GM19035 (cell line): Measurements from ENCODE around the gene MYO10.

ENCODE experiments used
- ATAC-seq: cut with Tn5 transposase; IDR thresholded peaks from one replicate; pipeline ENCODE4 v1.9.1; 2021; ENCODE audit not compliant: unreplicated experiment

MYO10 gene

DNA sequence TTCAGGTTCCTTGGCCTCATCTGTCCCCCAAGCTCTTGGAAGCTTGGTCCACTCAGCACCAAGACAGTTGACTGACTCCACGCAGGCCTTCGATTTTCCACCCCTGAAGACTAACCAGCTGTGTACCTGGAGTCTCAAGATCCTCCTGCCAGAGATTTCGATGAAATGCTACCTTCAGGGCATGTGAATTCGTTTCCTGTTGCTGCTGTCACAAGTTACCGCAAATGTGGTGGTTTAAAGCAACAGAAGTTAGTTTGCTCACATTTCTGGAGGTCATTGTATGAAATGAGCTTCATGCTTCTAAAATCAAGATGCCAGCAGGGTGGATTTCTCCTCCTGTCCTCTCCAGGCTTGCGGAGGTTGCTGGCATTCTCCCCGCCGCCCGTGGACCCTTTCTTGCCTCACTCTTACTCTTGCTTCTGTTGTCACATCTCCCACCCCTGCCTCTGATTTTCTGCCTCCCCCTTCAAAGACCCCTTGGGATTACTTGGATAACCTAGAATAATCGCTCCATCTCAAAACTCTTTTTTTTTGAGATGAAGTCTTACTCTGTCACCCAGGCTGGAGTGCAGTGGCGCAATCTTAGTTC, 291.7 kb downstream of the MYO10 start:
- ATAC-seq, result no peak

DNA sequence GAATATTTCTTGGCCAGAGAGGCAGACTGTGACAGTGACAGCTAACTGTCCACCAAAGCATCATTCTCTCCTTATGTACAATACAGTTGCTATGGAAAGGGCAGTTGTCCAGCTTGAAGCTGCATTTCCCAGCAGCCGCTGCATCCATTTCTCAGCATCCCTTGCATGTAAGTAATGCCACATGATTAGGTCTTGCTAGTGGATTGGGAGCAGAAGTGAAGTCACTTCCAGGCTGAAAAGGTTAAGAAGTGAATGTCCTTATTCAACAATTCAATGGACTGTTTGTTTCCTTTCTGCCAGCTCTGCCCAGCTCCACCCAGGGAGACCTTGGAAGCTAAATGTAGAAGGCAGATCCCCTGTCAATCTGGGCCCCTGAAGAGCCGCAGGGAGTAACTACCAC, 293.2 kb downstream of the MYO10 start:
- ATAC-seq, result no peak

DNA sequence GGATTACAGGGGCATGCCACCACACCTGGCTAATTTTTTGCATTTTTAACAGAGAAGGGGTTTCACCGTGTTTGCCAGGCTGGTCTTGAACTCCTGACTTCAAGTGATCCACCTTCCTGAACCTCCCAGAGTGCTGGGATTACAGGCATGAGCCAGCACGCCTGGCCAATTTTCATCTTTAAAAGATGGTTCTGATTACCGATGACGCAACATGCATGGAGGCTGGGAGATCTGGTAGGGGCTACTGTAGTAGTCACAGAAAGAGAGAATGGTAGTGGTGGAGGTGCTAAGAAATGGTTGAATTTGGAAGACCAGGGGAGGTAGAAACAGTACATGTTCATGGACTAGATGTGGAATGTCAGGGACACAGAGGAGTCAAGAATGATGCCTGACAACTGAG, 296.9 kb downstream of the MYO10 start:
- ATAC-seq, result no peak

DNA sequence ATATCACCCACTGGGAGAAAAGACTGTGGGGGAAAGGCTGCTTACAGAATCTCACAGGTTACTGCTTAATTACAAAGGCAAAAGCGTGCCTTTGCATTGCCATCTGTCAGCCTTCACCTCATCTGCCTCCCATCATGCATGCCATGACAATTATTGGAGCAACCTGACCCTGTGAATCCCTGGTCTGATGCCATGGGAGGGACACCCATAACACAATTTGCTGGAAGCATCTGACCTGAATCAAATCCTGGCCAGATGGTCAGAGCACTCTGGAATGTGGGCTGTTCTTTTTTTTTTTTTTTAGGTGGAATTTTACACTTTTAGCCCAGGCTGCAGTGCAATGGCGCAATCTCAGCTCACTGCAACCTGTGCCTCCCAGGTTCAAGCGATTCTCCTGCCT, 307.7 kb downstream of the MYO10 start:
- ATAC-seq, result no peak

DNA sequence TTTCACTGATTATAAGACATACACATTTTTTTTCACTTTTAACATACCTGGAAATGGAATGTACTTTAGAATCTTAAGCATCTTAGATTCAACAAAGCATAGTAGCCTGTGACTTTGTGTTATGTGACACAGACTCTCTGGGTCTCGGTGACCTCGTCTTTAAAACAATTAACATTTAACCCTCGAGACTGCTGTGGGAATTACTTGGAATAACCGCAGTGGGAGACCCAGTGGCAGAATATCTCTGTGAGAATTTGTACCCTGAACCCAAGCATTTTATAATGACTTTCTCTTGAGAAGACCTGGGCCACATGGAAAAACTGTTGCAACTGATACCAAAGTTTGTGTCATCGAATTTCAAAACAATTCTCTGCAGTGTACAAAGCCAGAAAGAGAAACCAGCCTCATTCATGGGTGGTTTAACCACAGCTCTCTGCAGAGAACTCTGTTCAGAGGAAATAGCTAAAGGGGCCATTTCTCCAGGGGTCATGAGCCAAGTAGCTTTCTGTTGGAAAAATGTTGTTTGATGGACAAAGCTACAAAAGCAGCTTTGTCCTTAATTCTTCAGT, 309.3 kb downstream of the MYO10 start:
- no peak for ATAC-seq

- ATAC-seq, result no peak
Observed at GRCh38 chr5:16625096-16625495, 311.0 kb downstream of the MYO10 start.

DNA sequence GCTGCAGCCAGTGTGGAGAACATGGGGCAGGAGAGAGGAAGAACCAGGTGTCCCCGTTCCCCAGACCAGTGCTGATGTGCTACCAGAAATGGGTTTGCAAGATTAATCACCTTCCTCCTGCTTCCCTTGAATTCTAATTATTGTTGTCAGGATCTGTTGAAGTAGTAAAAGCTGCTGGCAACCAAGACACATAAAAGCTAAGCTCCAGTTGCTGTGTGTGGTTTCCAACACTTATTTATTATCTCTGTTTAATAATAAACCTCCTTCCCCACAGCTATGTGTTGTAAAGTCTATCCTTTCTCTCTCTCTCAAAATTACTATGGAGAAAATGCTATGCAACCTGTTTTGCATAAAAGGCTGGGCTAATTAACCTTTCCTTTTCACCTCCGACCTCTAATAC, 317.0 kb downstream of the MYO10 start:
- no peak for ATAC-seq

GRCh38 chr5:16618138-16618897, 317.8 kb downstream of the MYO10 start:
- no peak for ATAC-seq

DNA sequence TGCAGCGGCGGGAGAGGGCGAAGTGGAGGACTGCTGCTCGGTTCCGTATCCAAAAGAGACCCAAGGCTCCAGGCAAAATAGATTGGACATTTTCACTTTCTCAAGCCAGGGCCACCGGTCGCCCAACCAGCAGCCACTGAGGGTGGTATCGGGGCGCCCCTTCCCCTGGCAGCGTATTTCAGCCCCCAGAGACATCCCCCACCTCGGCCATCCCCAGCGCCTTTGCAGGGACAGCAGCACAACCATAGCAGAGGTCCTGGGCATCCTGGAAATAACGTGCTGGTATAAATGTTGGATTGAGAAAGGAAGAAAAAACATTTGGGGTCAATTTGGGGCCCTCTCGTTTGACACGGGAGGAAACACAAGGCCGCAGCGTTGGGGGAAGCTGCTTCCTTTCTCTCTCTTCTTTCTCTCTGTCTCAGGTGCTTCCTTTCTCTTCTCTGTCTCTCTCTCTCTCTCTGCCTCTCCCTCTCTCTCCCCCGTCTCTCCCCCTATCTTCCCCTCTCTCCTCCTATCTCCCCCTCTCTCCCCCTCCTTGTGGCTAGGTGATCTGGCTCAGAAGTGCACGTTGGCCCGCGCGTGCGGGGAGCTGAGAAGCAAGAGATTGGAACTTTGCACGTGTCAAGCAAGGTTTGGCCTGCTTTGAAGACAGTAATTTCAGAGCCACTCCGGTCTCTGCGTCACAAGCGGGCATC, 318.7 kb downstream of the MYO10 start:
- ATAC-seq, result peak; percentile 5

DNA sequence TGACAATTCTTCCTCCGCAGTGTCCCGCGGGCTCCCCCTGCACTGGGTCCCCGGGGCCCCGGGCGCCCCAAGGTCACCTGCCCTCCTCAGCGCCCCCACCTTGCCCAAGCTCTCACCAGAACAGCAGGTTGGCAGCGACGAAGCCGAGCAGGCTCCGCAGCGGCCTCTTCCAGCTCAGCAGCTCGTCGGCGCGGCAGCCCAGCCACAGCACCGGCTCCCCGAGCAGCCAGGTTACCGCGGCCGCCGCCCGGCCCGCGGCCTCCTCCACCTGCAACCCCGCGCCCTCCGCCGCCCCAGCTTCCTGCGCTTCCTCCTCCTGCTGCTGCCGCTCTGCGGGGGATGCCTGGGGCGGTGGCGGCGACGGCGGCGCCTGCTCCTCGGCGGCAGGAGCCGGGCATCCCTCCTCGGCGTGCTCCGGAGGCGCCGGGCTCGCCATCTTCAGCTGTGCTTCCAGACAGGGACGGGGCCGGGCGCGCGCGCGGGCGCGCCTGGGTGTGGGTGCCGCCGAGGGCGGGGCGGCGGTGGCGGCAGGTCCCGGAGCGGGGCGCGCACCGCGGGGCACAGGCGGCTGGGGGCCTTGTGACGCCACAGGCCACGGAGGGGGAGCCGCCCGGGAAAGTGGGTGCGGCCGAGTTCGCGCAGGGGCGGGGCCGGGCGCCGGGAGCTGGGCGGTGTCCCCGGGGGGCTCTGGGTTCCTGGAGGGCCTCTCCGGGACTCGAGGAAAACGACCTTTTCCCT, 319.4 kb downstream of the MYO10 start, which contains the start of gene RETREG1:
Gene RETREG1 (minus strand): TSS at position 462 of the 738 bp plus-strand sequence. CDS start 26 bp downstream, at position 436.
- peak; percentile 73 for ATAC-seq

GRCh38 chr5:16615741-16616535, 320.1 kb downstream of the MYO10 start:
- no peak for ATAC-seq

DNA sequence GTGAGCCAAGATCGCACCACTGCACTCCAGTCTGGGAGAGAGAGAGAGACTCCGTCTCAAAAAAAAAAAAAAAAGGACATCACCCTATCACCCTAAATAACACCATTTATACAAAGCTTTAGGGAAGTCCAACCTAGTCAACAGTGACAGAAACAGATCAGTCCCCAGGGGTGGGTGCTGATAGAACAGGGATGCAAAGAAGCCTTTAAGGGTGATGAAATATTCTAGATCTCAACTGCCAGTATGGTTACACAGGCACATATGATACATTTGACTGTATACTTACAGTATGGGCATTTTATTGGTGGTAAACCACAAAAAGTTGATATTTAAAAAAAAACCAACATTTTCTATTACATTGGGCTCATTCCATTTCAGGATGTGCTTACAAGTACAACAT, 324.1 kb downstream of the MYO10 start:
- ATAC-seq, result no peak
